Activated CD8-positive, alpha-beta memory T cell treated with anti-CD3 and anti-CD28 coated beads, Interleukin-2, amount 50 U/mL, for 1 hour (primary cell): Measurements from ENCODE around the gene MAVS.

ENCODE experiments used
- DNase-seq: peaks from one replicate; pipeline ENCODE4 v3.0.0-alpha.2; 2020; ENCODE audit errors: extremely low read depth

MAVS gene

GRCh38 chr20:3910853-3911252 is 64.2 kb downstream of the MAVS start:
- no peak for DNase-seq

- no peak for DNase-seq
Observed at GRCh38 chr20:3911956-3912355, 65.3 kb downstream of the MAVS start.

GRCh38 chr20:3914446-3914845 is 67.8 kb downstream of the MAVS start:
- no peak for DNase-seq

GRCh38 chr20:3915691-3916090 is 69.1 kb downstream of the MAVS start:
- DNase-seq, result no peak

- no peak for DNase-seq
Observed at GRCh38 chr20:3916364-3916763, 69.7 kb downstream of the MAVS start.

- DNase-seq, result no peak
Observed at GRCh38 chr20:3919352-3919751, 72.7 kb downstream of the MAVS start.

GRCh38 chr20:3922223-3922982 is 75.8 kb downstream of the MAVS start:
- no peak for DNase-seq

- DNase-seq, result no peak
Observed at GRCh38 chr20:3922983-3923339, 76.3 kb downstream of the MAVS start.

- no peak for DNase-seq
Observed at GRCh38 chr20:3923818-3924217, 77.2 kb downstream of the MAVS start.

GRCh38 chr20:3924304-3925112 is 77.9 kb downstream of the MAVS start:
- DNase-seq, result no peak

- no peak for DNase-seq
Observed at GRCh38 chr20:3925113-3925695, 78.6 kb downstream of the MAVS start.
